Islet precursor cell (in vitro differentiated cells): ENCODE measurements around the gene SLC13A4.
"Not testable (repeated sequence)": the region's sequence is repeated elsewhere in the genome, so short reads cannot be mapped to it uniquely, and the experiment has no call there.

Source experiments
- DNase-seq: peaks from one replicate; pipeline ENCODE4 v3.0.0-alpha.2; 2018

The SLC13A4 gene

GRCh38 chr7:135661311-135662122 is 66.5 kb downstream of the SLC13A4 start:
- no peak for DNase-seq

GRCh38 chr7:135659159-135659846 is 68.7 kb downstream of the SLC13A4 start:
- DNase-seq, result no peak

- DNase-seq, result no peak
These were observed 69.4 kb downstream of the SLC13A4 start for GRCh38 chr7:135658564-135658963.

- no peak for DNase-seq
These were observed 74.5 kb downstream of the SLC13A4 start for GRCh38 chr7:135653340-135654080.

GRCh38 chr7:135650831-135651573 is 77.0 kb downstream of the SLC13A4 start:
- peak; percentile 90 for DNase-seq

GRCh38 chr7:135648235-135648634 is 79.8 kb downstream of the SLC13A4 start:
- DNase-seq, result no peak

- DNase-seq, result no peak
These were observed 80.2 kb downstream of the SLC13A4 start for GRCh38 chr7:135647755-135648154.

GRCh38 chr7:135645296-135645904 is 82.6 kb downstream of the SLC13A4 start:
- DNase-seq, result no peak

- DNase-seq, result no peak
These were observed 83.3 kb downstream of the SLC13A4 start for GRCh38 chr7:135644729-135645128.

GRCh38 chr7:135644154-135644553 is 83.8 kb downstream of the SLC13A4 start:
- DNase-seq, result no peak

GRCh38 chr7:135639690-135640089 is 88.3 kb downstream of the SLC13A4 start:
- not testable (repeated sequence) for DNase-seq

- DNase-seq, result no peak
These were observed 93.7 kb downstream of the SLC13A4 start for GRCh38 chr7:135634191-135634878.
